AG04450 (cell line): Measurements from ENCODE around the gene CACNA1D. TPM values are rescaled to one million over a fixed set of nuclear protein-coding genes. Genes with fewer than 3 reads are reported as not detected.

Experiments
- CTCF ChIA-PET: fragments of 300-600, 350-600 bp; formaldehyde crosslinking; extraction: SDS; loops from one replicate; lab custom pipeline; 2022; ENCODE audit warnings: antibody characterized with exemption, inconsistent platforms; lab: Charles Lee
- POLR2A ChIA-PET: fragments of 350-600 bp; formaldehyde crosslinking; extraction: SDS; loops from one replicate; lab custom pipeline; 2021; ENCODE audit warnings: antibody characterized with exemption, inconsistent platforms; lab: Yijun Ruan, JAX
- DNase-seq: peaks from one replicate; pipeline ENCODE4 v3.0.0-alpha.2; 2011; ENCODE audit warnings: low read depth, low spot score
- H3K27ac ChIP-seq: one replicate; pipeline ENCODE4 v1.5.1; 2012; ENCODE audit warnings: low read depth, low read length, control low read depth
- H3K27me3 ChIP-seq: one replicate; pipeline ENCODE4 v1.6.0; 2012; ENCODE audit warnings: low read length; ENCODE audit not compliant: control insufficient read depth, insufficient read depth
- H3K4me3 ChIP-seq: 2 replicates; pipeline ENCODE4 v1.5.1; 2011; ENCODE audit warnings: mild to moderate bottlenecking, low read depth, low read length, control low read depth
- H3K9me3 ChIP-seq: 2 replicates; pipeline ENCODE4 v1.5.1; 2012; ENCODE audit warnings: low read length; ENCODE audit not compliant: control insufficient read depth, insufficient read depth
- CTCF ChIP-seq: IDR thresholded peaks from 2 replicates; pipeline ENCODE4 v1.5.1; 2011; ENCODE audit warnings: low read depth, low read length, control low read depth, inconsistent platforms
- polyA plus RNA-seq: library from polyadenylated mRNA; depleted of rRNA; stranded (reverse); fragments of >200 nt; gene quantifications from 2 replicates; pipeline ENCODE4 v1.2.3, GENCODE V29; 2011

The CACNA1D gene
- polyA plus RNA-seq, 1 experiment, result 0.07 TPM

- ChIA-PET POLR2A (no interaction called here), CTCF (no interaction called here)
- Histone ChIP-seq H3K4me3 (no peak overlapping the region), H3K27ac (no peak overlapping the region), H3K27me3 (peaks cover 6% of the 10 kb centered on the region), H3K9me3 (no peaks in the 10 kb centered on the region)
- no peak for TF ChIP-seq CTCF
- no peak for DNase-seq
Observed at GRCh38 chr3:53780806-53781205, 286.4 kb downstream of the CACNA1D start.

- POLR2A ChIA-PET, result no interaction called here
- H3K9me3 ChIP-seq, result no peaks in the 10 kb centered on the region
Observed at GRCh38 chr3:53787016-53787415, 292.6 kb downstream of the CACNA1D start.

GRCh38 chr3:53788038-53788437 lies 293.6 kb downstream of the CACNA1D start:
- Histone ChIP-seq H3K9me3 (no peaks in the 10 kb centered on the region), H3K27ac (no peak overlapping the region), H3K27me3 (peaks cover 20% of the 10 kb centered on the region), H3K4me3 (no peak overlapping the region)
- CTCF ChIA-PET, result no interaction called here
- TF ChIP-seq CTCF, result no peak
- POLR2A ChIA-PET, result no interaction called here
- no peak for DNase-seq

More at GRCh38 chr3:53787016-53787415, 292.6 kb downstream of the CACNA1D start:
- TF ChIP-seq CTCF, result no peak
- DNase-seq, result no peak
- CTCF ChIA-PET, result no interaction called here
- Histone ChIP-seq H3K4me3 (no peak overlapping the region), H3K27ac (no peak overlapping the region), H3K27me3 (peaks cover 20% of the 10 kb centered on the region)

- CTCF ChIA-PET, result no interaction called here
- Histone ChIP-seq H3K27ac (no peak overlapping the region), H3K4me3 (no peak overlapping the region), H3K27me3 (peaks cover 16% of the 10 kb centered on the region), H3K9me3 (no peaks in the 10 kb centered on the region)
- no peak for DNase-seq
- TF ChIP-seq CTCF, result no peak
- POLR2A ChIA-PET, result no interaction called here
Observed at GRCh38 chr3:53789459-53789858, 295.0 kb downstream of the CACNA1D start.

- ChIA-PET CTCF (no interaction called here), POLR2A (no interaction called here)
- Histone ChIP-seq H3K27ac (no peak overlapping the region), H3K27me3 (peaks cover 16% of the 10 kb centered on the region), H3K9me3 (no peaks in the 10 kb centered on the region), H3K4me3 (no peak overlapping the region)
- DNase-seq, result no peak
- no peak for TF ChIP-seq CTCF
Observed at GRCh38 chr3:53790470-53790869, 296.1 kb downstream of the CACNA1D start.
